ENCODE measurements around the gene PUS3.

Gene PUS3

DNA sequence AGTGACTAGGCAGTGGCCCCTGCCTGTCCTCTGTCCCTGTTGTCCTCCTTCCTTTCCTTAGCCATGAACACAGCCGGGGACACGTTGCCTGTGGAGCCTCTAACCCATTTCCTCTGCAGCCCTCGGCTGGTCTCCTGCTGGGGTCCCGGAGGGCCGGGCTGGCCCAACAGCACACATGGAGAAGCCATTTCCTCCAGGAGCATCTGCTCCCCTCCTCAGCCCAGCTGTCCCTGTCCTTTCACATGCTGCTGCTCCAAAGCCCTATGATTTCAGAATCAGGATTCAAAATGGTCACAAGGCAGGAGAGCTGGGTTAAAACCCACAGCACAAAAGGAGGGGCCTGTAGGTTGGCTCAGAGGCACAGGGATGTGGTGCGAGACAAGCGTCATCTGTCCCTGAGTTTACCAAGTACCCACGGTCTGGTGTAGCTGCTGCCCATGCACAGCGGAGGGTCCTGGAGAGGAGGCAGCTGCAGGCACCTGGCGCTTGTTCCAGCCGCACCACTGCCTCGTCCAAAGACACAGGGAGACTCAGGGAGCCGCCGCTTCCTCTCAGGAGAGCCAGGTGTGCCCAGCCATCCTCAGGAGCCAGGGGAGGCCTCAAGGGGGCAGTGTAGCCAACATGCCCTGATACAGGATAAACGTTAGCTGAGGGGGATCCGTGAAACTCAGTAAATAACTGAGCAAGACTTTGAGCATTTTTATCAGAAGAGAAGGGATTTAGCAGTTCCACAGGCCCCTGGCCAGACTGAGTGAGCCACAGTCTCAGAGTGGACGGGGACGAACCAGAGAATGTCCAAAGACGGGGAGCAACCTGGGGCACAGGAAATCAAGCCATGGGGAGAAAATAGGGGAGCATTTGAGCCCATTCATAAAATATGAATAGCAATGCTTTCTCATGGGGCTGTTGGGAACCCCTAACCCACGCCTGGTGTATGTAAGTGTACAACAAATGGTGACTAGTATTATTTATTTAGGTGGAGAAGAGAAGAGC, 38.9 kb upstream of the PUS3 start:
- TF ChIP-seq, protein P1, sequence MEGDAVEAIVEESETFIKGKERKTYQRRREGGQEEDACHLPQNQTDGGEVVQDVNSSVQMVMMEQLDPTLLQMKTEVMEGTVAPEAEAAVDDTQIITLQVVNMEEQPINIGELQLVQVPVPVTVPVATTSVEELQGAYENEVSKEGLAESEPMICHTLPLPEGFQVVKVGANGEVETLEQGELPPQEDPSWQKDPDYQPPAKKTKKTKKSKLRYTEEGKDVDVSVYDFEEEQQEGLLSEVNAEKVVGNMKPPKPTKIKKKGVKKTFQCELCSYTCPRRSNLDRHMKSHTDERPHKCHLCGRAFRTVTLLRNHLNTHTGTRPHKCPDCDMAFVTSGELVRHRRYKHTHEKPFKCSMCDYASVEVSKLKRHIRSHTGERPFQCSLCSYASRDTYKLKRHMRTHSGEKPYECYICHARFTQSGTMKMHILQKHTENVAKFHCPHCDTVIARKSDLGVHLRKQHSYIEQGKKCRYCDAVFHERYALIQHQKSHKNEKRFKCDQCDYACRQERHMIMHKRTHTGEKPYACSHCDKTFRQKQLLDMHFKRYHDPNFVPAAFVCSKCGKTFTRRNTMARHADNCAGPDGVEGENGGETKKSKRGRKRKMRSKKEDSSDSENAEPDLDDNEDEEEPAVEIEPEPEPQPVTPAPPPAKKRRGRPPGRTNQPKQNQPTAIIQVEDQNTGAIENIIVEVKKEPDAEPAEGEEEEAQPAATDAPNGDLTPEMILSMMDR (IDR thresholded peaks at IDR 0.05; ENCODE audit: low read depth, low read length) = peak; percentile 82
- Histone ChIP-seq H3K27ac (no peak overlapping the region), H3K9me3 (ENCODE audit: severe bottlenecking) (no peaks in the 10 kb centered on the region), H3K27me3 (ENCODE audit: insufficient read depth, low read depth, severe bottlenecking) (no peaks in the 10 kb centered on the region), H3K36me3 (no peaks in the 10 kb centered on the region), H3K4me3 (ENCODE audit: low read depth, low read length) (no peak overlapping the region)
- peak; percentile 81 for DNase-seq

- H3K4me3 ChIP-seq (ENCODE audit: low read depth, low read length) = no peak overlapping the region
- no peak for DNase-seq
- TF ChIP-seq, protein P1 (IDR thresholded peaks at IDR 0.05; ENCODE audit: low read depth, low read length) = no peak
- no peaks in the 10 kb centered on the region for H3K27me3 ChIP-seq (ENCODE audit: insufficient read depth, low read depth, severe bottlenecking)
- no peak overlapping the region for H3K27ac ChIP-seq
- H3K36me3 ChIP-seq = no peaks in the 10 kb centered on the region
- H3K9me3 ChIP-seq (ENCODE audit: severe bottlenecking) = no peaks in the 10 kb centered on the region
Observed at GRCh38 chr11:125941267-125941618, 38.2 kb upstream of the PUS3 start.

- Histone ChIP-seq H3K27ac (no peak overlapping the region), H3K9me3 (ENCODE audit: severe bottlenecking) (no peaks in the 10 kb centered on the region), H3K36me3 (no peaks in the 10 kb centered on the region), H3K27me3 (ENCODE audit: insufficient read depth, low read depth, severe bottlenecking) (no peaks in the 10 kb centered on the region), H3K4me3 (ENCODE audit: low read depth, low read length) (no peak overlapping the region)
- no peak for DNase-seq
- TF ChIP-seq, protein P1 (IDR thresholded peaks at IDR 0.05; ENCODE audit: low read depth, low read length) = no peak
Observed at GRCh38 chr11:125940145-125940544, 37.1 kb upstream of the PUS3 start.

- H3K36me3 ChIP-seq = no peaks in the 10 kb centered on the region
- no peak for DNase-seq
- TF ChIP-seq, protein P1 (IDR thresholded peaks at IDR 0.05; ENCODE audit: low read depth, low read length) = no peak
- no peak overlapping the region for H3K27ac ChIP-seq
- no peaks in the 10 kb centered on the region for H3K9me3 ChIP-seq (ENCODE audit: severe bottlenecking)
- H3K4me3 ChIP-seq (ENCODE audit: low read depth, low read length) = no peak overlapping the region
- H3K27me3 ChIP-seq (ENCODE audit: insufficient read depth, low read depth, severe bottlenecking) = no peaks in the 10 kb centered on the region
Observed at GRCh38 chr11:125939081-125939521, 36.1 kb upstream of the PUS3 start.

GRCh38 chr11:125938418-125938817, 35.4 kb upstream of the PUS3 start:
- TF ChIP-seq, protein P1 (IDR thresholded peaks at IDR 0.05; ENCODE audit: low read depth, low read length) = no peak

More at GRCh38 chr11:125938418-125938817, 35.4 kb upstream of the PUS3 start:
- H3K27ac ChIP-seq = no peak overlapping the region
- no peak overlapping the region for H3K4me3 ChIP-seq (ENCODE audit: low read depth, low read length)
- H3K27me3 ChIP-seq (ENCODE audit: insufficient read depth, low read depth, severe bottlenecking) = no peaks in the 10 kb centered on the region
- no peak for DNase-seq
- H3K9me3 ChIP-seq (ENCODE audit: severe bottlenecking) = no peaks in the 10 kb centered on the region
- H3K36me3 ChIP-seq = no peaks in the 10 kb centered on the region
